Subcutaneous adipose tissue (tissue), 4 donors: ENCODE measurements around the gene NPDC1. TPM values are rescaled to one million over a fixed set of nuclear protein-coding genes. Genes with fewer than 3 reads are reported as not detected.

Experiments used
- total RNA-seq, 4 donors: library from RNA; depleted of rRNA; stranded (reverse); fragments of >200 nt; gene quantifications; one replicate each; pipeline ENCODE4 v1.1.0, GENCODE V29; 2016
- TF ChIP-seq, protein P1 (sequence below): fragments of 450-650 bp; IDR thresholded peaks from one replicate; pipeline ENCODE4 v1.5.1; 2016; ENCODE audit warnings: low read depth, mild to moderate bottlenecking, control low read depth, antibody characterized with exemption, moderate library complexity

The NPDC1 gene
- total RNA-seq, 4 donors from 2014 or later: 17.5 to 61.6 (median 29.8) TPM

DNA sequence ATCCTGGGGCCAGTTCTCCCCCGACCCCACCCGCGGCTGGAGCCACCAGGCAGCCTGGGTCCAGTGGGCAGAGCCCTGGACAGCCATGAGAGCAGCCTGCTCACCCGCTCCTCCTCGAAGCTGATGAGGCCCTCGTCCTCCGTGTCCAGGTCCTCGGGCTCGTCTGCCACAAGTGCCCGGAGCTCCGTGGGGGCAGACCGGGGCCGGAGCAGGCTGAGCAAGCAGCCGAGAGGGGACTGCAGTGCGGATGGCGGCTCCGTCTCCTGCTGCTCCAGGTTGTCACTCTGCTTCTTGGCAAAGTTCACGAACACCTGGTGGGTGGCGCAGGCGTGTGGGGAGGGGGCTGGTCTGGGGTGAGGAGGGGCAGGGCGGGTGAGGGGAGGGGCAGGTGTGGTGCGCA lies 37.7 kb downstream of the NPDC1 start:
- TF ChIP-seq, protein P1, sequence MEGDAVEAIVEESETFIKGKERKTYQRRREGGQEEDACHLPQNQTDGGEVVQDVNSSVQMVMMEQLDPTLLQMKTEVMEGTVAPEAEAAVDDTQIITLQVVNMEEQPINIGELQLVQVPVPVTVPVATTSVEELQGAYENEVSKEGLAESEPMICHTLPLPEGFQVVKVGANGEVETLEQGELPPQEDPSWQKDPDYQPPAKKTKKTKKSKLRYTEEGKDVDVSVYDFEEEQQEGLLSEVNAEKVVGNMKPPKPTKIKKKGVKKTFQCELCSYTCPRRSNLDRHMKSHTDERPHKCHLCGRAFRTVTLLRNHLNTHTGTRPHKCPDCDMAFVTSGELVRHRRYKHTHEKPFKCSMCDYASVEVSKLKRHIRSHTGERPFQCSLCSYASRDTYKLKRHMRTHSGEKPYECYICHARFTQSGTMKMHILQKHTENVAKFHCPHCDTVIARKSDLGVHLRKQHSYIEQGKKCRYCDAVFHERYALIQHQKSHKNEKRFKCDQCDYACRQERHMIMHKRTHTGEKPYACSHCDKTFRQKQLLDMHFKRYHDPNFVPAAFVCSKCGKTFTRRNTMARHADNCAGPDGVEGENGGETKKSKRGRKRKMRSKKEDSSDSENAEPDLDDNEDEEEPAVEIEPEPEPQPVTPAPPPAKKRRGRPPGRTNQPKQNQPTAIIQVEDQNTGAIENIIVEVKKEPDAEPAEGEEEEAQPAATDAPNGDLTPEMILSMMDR: no peak

DNA sequence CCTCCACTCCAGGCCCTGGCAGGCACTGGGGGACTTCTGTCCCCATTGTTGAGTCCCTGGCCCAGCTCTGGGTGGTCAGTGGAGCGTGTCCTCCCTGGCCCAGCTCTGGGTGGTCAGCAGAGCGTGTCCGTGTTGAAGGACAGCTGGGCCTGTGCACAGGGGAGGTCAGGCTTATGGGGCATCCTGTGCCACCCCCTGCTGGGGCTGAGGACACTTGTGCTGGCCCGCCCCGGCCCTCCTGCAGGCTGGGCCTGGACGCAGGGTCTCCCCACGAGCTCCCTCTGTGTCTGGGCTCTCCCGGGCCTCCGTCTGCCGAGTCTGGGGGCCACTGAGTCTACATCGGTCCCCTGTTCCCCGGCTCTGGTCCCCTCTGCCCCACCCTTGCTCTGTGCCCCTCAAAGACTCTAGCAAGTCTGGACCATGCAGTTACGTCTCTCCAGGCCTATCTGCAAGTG lies 38.1 kb downstream of the NPDC1 start:
- TF ChIP-seq, protein P1: no peak

DNA sequence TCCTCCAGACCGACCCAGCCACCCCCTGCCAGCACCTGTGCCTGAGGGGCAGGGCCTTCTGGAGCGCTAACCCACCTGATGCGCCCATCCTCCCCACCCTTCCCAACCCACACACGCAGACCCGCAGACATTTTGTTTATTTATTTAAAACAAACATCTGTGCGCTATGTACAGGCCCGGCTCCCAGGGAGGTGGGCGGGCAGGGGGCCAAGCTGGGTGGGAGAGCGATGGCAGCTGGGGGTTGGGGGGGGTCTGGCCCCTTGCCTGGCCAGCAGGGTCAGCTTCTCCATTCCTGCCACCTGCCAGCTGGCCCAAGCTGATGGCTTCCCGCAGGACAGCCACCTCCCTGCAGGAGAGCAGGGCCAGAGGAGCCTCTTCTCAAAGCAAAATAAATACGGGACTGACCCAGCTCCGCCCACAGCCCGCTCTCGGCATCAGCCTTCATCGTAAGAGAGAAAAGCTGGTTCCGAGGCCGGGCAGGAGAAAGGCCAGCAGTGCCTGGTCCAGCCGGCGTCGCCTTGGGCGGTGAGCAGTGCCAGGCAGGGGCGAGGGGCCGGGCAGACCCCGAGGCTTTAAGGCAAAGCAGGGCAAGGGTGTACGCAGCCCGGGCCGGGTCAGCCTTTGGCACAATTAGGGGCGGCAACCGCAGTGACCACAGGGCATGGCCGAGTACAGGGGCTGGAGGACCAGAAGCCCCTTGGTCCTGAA lies 38.7 kb downstream of the NPDC1 start:
- TF ChIP-seq, protein P1: no peak

DNA sequence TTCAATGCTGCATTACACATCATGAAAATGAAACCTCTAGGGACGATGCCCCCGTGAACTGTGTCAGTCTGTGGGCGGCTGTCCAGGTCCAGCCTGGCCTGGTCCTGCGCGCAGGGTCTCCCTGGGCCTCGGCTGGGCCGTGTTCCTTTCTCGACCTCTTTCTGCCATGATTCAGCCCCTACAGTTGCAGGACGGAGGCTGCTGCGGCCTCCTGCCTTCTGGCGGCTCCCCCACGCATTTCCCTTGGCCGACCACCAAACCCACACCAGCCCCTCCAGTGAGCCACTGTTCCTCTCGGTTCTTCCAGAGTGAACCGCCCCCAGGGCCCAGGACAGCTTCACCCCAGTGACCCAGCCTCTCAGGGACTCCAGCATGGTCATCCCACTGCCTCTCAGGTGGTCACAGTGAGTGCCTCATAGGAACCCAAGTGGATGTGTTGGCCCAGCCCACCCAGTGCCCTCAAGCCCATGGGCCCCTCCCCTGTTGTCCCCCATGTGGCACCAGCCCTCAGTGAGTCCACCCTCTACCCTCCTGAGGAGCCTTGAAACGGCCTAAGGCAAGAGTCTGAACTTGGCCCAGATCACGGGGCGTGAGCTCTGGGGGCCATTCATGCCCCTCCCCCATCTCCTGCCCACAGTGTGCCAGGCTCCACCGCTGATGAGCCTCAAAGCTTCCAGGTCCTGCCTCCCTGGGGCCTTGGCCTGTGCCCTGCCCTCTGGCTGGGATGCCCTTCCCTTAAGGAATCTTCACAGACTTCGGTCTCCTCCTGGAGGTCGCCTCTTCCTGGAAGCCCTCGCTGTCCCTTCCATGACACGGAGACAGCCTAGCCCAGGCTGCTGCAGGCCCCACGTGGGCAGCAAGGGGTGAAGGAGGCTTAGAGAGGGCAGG lies 39.6 kb downstream of the NPDC1 start:
- TF ChIP-seq, protein P1: no peak

GRCh38 chr9:137002646-137003041 lies 43.3 kb downstream of the NPDC1 start:
- TF ChIP-seq, protein P1: no peak

DNA sequence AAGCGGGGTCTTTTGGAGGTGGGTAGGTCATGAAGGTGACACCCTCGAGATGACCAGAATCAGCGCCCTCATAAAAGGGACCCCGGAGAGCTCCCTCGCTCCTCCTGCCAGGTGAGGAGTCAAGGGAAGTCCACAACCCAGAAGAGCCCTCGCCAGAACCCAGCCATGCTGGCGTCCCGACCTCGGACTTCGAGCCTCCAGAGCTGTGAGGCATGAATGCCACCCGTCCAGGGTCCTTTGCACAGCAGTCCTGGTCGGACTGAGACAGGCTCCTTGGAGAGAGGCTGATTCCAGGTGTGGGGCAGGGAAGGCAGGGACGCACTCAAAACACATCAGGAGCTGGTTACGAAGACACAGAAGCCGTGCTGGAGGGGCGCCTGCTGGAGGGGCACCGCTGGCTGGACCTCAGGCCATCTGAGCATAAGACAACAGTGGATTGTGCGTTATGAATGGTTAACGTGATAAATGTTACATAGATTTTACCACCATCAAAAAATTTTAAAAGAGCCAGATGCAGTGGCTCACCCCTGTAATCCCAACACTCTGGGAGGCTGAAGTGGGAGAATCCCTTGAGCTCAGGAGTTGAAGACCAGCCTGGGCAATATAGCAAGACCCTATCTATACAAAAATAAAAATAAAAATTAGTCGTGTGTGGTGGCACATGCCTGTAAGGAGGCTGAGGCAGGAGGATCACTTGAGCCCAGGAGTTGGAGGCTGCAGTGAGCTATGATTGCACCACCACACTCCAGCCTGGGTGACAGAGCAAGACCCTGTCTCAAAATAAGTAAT lies 43.9 kb downstream of the NPDC1 start:
- TF ChIP-seq, protein P1: no peak
